ENCODE measurements around the gene GRAMD1A. TPM values are rescaled to one million over a fixed set of nuclear protein-coding genes. Genes with fewer than 3 reads are reported as not detected.

GRAMD1A gene
- total and polyA plus RNA-seq, 12 donors, result 19.5 to 49.4 (median 31.8) TPM

- Histone ChIP-seq H3K27me3 (no peaks in the 10 kb centered on the region), H3K4me3 (no peak overlapping the region), H3K36me3 (no peaks in the 10 kb centered on the region), H3K4me1 (peaks cover 3 to 19% (median 14%) of the 10 kb centered on the region in 9 donors), H3K27ac (no peak overlapping the region), H3K9me3 (no peaks in the 10 kb centered on the region)
- TF ChIP-seq, protein P1, sequence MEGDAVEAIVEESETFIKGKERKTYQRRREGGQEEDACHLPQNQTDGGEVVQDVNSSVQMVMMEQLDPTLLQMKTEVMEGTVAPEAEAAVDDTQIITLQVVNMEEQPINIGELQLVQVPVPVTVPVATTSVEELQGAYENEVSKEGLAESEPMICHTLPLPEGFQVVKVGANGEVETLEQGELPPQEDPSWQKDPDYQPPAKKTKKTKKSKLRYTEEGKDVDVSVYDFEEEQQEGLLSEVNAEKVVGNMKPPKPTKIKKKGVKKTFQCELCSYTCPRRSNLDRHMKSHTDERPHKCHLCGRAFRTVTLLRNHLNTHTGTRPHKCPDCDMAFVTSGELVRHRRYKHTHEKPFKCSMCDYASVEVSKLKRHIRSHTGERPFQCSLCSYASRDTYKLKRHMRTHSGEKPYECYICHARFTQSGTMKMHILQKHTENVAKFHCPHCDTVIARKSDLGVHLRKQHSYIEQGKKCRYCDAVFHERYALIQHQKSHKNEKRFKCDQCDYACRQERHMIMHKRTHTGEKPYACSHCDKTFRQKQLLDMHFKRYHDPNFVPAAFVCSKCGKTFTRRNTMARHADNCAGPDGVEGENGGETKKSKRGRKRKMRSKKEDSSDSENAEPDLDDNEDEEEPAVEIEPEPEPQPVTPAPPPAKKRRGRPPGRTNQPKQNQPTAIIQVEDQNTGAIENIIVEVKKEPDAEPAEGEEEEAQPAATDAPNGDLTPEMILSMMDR (IDR thresholded peaks at IDR 0.05), result no peak
- intact Hi-C loops (cut with DNase I), result no loop called here
- no peak for ATAC-seq
- 60 to 61% methylated on average over 5 of the region's 5 CpGs for WGBS, 2 donors
- DNase-seq, result no peak
These were observed 17.8 kb upstream of the GRAMD1A start for GRCh38 chr19:34982275-34982674.

GRCh38 chr19:34983786-34984185 lies 16.3 kb upstream of the GRAMD1A start:
- intact Hi-C loops (cut with DNase I), result no loop called here
- Histone ChIP-seq H3K4me3 (no peak overlapping the region), H3K9me3 (no peaks in the 10 kb centered on the region), H3K4me1 (peaks cover 3 to 24% (median 14%) of the 10 kb centered on the region in 9 donors), H3K36me3 (no peaks in the 10 kb centered on the region), H3K27ac (no peak overlapping the region), H3K27me3 (no peaks in the 10 kb centered on the region)
- DNase-seq (no peak), ATAC-seq (no peak)
- WGBS, 2 donors, result 94 to 95% methylated on average over 4 of the region's 4 CpGs
- TF ChIP-seq, protein P1 (IDR thresholded peaks at IDR 0.05), result no peak

GRCh38 chr19:34984287-34984686 lies 15.8 kb upstream of the GRAMD1A start:
- DNase-seq (no peak), ATAC-seq (no peak)
- 91 to 93% methylated on average over 3 of the region's 3 CpGs for WGBS, 2 donors
- H3K4me1 ChIP-seq, result peaks cover 3 to 29% (median 14%) of the 10 kb centered on the region in 9 donors
- H3K27ac ChIP-seq, result peak overlapping the region in 3 of 10 donors; percentile 61 to 77 (median 69)
- H3K27me3 ChIP-seq, result no peaks in the 10 kb centered on the region
- H3K4me3 ChIP-seq, result no peak overlapping the region
- H3K36me3 ChIP-seq, result no peaks in the 10 kb centered on the region
- intact Hi-C loops (cut with DNase I), result no loop called here
- H3K9me3 ChIP-seq, result no peaks in the 10 kb centered on the region
- TF ChIP-seq, protein P1 (IDR thresholded peaks at IDR 0.05), result no peak

DNA sequence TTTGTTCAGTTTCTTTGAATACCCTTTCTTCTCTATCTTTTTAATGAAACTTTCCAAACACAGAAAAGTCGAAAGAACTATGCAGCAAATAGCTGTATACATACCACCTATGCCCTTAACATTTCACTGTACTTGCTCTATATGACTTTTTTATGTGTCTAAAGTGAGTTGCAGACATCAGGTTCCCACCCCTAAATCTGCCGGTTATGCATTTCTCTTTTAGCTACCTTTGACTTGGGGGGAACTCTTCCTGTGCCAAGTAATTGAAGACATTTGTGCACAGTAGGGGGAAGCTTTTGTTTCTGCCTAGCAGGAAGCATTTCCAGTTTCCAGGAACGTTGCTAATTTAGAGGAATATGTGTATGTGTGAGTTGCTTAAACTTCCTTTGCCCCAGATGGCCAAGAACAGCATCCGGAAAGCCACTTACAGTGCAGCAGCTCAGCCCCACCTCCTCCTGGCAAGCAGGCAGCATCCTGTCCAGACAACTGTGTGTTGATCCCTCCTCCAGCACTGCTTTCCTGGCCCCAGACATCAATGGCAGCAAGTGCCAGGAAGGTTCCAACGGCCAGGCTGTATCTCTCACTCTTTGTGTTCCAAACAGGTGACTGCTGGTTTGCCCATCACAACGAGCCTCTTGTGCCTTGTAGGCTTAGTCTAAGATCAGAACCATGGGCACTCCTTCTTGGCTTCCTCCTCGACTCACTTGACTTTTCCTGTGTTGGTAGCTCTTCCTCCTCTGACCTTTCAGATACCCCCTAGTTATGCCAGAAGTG lies 14.7 kb upstream of the GRAMD1A start:
- intact Hi-C loops (cut with DNase I), result no loop called here
- WGBS, 2 donors, result 18 to 23% methylated on average over 7 of the region's 7 CpGs
- Histone ChIP-seq H3K27me3 (no peaks in the 10 kb centered on the region), H3K4me3 (no peak overlapping the region), H3K27ac (peak overlapping the region in 9 of 10 donors; percentile 34 to 77 (median 61)), H3K4me1 (peaks cover 3 to 30% (median 14%) of the 10 kb centered on the region in 9 donors), H3K9me3 (no peaks in the 10 kb centered on the region), H3K36me3 (no peaks in the 10 kb centered on the region)
- TF ChIP-seq, protein P1 (IDR thresholded peaks at IDR 0.05), result no peak
- ATAC-seq (peak; percentile 89 to 98 (median 97)), DNase-seq (peak; percentile 61 to 78)

Measured in heart right ventricle (tissue), 16 donors.